ENCODE data around the gene GOT1.

The GOT1 gene

DNA sequence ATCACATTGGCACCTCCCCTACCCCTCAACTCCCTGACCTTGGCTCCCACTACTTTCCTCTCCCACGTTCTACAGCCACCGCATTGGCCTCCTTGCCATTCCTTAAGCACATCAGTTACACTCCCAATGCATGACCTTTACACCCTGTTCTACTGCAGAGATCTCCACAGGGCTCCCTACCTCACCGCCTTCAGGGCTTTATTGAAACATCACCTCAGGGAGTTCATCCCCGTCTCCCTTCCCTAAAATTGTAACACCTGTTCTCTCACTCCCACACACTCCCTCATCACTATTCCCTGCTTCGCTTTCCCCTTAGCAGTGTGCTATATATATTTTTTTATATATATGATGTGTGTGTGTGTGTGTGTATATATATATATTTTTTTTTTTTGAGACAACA is 82.8 kb downstream of the GOT1 start:
- H3K4me3 ChIP-seq (ENCODE audit: control insufficient read depth, low read depth, low read length) = no peak overlapping the region
- TF ChIP-seq, protein P1, sequence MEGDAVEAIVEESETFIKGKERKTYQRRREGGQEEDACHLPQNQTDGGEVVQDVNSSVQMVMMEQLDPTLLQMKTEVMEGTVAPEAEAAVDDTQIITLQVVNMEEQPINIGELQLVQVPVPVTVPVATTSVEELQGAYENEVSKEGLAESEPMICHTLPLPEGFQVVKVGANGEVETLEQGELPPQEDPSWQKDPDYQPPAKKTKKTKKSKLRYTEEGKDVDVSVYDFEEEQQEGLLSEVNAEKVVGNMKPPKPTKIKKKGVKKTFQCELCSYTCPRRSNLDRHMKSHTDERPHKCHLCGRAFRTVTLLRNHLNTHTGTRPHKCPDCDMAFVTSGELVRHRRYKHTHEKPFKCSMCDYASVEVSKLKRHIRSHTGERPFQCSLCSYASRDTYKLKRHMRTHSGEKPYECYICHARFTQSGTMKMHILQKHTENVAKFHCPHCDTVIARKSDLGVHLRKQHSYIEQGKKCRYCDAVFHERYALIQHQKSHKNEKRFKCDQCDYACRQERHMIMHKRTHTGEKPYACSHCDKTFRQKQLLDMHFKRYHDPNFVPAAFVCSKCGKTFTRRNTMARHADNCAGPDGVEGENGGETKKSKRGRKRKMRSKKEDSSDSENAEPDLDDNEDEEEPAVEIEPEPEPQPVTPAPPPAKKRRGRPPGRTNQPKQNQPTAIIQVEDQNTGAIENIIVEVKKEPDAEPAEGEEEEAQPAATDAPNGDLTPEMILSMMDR (conservative IDR thresholded peaks at IDR 0.05; ENCODE audit: control insufficient read depth, insufficient read depth, low read depth, low read length) = no peak
- no peak for DNase-seq (ENCODE audit: low read depth)

Measured in fibroblast of mammary gland (primary cell).